ENCODE results near the gene CX3CL1.

DNA sequence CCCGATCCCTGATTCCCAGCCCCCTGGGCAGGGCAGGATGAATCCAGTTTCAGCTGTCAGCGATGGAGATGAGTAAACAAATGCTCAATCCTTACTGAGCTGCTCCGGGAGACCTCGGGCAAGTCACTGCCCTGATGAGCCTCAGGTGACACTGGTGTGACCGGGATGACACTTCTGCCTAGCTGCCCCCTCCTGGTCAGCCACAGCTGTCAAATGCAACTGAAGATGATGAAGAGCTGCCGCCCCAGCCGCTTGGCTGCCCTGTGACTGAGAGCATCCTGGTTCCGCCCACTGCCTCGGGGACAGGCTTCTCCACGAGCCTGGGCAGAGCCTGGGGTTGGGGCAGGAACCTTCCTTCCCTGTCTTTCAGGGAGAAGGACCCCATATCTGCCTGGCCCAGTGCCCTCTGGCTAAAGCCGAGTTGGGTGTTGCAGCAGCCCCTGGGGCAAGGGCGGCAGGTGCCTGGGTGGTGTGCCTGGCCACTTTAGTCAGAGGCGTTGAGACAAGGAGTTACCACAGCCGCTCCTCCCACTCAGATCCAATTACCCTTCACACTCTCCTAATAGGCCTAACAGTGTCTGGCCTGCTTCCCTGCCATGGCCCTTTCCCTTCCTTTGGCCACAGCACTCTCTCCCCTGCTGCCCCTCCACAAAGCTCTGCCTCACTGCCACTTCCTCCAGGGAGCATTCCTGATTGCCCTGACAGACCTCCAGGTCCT, 37.7 kb downstream of the CX3CL1 start:
- TF ChIP-seq, protein P1, sequence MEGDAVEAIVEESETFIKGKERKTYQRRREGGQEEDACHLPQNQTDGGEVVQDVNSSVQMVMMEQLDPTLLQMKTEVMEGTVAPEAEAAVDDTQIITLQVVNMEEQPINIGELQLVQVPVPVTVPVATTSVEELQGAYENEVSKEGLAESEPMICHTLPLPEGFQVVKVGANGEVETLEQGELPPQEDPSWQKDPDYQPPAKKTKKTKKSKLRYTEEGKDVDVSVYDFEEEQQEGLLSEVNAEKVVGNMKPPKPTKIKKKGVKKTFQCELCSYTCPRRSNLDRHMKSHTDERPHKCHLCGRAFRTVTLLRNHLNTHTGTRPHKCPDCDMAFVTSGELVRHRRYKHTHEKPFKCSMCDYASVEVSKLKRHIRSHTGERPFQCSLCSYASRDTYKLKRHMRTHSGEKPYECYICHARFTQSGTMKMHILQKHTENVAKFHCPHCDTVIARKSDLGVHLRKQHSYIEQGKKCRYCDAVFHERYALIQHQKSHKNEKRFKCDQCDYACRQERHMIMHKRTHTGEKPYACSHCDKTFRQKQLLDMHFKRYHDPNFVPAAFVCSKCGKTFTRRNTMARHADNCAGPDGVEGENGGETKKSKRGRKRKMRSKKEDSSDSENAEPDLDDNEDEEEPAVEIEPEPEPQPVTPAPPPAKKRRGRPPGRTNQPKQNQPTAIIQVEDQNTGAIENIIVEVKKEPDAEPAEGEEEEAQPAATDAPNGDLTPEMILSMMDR (IDR thresholded peaks at IDR 0.05): no peak
- TF ChIP-seq EP300 (IDR thresholded peaks at IDR 0.05): no peak

All from tibial nerve (tissue), 4 donors.